ENCODE measurements around the gene BEND6.
A peak's percentile ranks its signal among the peaks of the same experiment; 100 is the strongest.
"Not testable (repeated sequence)": the region's sequence is repeated elsewhere in the genome, so short reads cannot be mapped to it uniquely, and the experiment has no call there.

The BEND6 gene

DNA sequence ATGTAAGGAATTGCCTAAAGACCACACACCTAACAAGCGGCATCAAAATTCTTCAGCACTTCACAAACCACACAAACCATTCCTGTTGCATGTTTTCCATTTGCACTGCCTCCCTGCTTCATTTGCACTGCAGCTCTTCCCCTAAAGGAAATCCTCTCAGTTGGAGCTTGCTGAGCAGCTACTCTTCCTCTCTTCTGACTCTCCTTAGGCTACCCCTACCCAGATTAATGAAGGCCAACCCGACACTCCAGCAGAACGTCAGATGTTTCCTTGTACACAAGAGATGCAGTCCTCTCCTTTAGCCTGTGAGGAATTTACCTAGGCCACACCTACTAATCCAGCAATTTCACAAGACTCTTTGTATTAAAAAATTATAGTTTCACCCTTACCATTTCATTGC, 8.1 kb downstream of the BEND6 start:
- in situ Hi-C loops (cut with HindIII; ENCODE audit: low pct_ligation_motif_present, low pct_unique_long_range_greater_than_20kb, low sequenced_read_pairs): no loop called here
- no peak for DNase-seq

DNA sequence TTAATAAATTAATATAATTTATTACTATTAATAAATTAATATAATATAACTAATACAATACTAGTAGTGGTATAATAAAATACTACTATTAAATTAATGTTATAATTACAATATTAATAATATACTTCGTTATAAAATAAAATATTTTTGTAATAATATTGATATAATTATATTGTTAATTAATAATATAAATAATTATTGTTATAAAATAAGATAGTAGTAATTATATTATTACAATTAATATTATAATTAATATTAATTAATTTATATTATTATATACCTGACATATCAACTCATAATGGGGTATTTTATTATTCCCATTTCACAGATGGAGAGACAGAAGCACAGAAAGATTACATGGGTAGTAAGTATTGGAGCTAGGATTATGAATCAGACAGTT, 8.9 kb downstream of the BEND6 start:
- DNase-seq: no peak
- in situ Hi-C loops (cut with HindIII; ENCODE audit: low pct_ligation_motif_present, low pct_unique_long_range_greater_than_20kb, low sequenced_read_pairs): no loop called here

DNA sequence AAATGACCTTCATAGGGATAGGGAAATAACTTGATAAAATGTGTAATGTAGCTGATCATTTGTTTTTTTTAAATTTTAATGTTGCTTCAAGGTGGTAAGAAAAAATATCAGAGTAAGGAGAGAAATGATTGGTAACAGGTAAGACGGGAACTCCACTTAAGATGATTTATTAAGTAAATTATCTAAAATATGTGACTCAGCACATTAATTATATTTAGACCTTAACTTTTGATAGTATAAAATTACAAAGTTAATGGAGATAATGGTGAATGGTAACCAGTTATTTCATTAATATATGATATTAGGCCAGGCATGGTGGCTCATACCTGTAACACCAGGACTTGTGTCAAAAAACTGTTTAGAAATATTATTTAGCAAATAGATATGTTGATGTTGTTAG, 10.2 kb downstream of the BEND6 start:
- in situ Hi-C loops (cut with HindIII; ENCODE audit: low pct_ligation_motif_present, low pct_unique_long_range_greater_than_20kb, low sequenced_read_pairs): no loop called here

DNA sequence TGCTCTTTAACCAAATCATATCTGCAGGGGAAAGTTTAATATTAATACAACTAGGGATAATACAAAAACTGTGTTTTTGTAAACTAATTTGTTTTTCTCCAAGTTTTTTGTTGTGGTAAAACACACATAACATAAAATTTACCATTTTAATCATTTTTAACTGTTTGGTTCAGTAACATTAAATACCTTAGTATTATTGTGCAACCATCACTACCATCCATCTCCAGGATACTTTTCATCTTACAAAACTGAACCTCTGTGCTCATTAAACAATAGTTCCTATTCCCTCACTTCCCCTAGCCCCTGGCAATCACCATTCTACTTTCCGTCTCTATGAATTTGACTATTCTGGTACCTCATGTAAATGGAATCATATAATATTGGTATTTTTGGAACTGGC, 15.9 kb downstream of the BEND6 start:
- no peak for DNase-seq
- in situ Hi-C loops (cut with HindIII; ENCODE audit: low pct_ligation_motif_present, low pct_unique_long_range_greater_than_20kb, low sequenced_read_pairs): no loop called here

More for the DNA sequence above, 10.2 kb downstream of the BEND6 start:
- no peak for DNase-seq

DNA sequence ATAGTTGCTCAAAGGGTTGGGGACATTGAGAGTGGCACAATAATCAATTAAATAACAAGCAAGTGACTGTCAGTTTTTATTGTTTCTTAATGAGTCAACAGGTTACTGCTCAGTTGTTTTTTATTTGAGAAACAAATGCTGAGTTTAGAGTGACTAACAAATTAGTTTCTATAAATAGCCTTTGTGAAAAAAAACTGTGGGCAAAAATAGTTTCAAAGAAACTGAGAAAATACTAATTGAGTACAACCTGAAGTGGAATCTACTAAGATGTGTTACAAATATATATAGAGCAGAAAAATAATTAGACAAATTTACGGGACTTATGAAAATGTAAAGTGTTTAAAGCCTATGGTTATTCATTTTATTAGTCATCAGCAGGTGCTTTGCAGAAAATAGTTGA, 22.3 kb downstream of the BEND6 start:
- in situ Hi-C loops (cut with HindIII; ENCODE audit: low pct_ligation_motif_present, low pct_unique_long_range_greater_than_20kb, low sequenced_read_pairs): no loop called here
- no peak for DNase-seq

DNA sequence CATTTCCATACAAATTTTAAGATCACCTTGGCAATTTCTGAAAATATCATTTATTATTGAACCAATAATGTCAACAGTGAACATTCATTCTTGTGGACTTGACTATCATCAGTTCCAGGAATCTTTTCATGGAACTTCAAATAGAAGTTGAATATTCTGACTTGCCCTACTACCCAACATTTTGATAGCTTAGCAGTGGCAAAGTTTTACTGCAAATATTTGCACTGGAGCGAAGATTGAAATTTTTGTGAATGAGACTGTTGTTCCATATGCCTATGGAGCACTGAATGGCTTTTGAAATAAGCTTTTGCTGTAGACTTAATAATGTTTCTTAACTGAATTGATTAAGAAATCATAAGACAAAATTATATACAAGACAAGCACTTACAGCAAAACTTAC, 23.6 kb downstream of the BEND6 start:
- in situ Hi-C loops (cut with HindIII; ENCODE audit: low pct_ligation_motif_present, low pct_unique_long_range_greater_than_20kb, low sequenced_read_pairs): no loop called here

DNA sequence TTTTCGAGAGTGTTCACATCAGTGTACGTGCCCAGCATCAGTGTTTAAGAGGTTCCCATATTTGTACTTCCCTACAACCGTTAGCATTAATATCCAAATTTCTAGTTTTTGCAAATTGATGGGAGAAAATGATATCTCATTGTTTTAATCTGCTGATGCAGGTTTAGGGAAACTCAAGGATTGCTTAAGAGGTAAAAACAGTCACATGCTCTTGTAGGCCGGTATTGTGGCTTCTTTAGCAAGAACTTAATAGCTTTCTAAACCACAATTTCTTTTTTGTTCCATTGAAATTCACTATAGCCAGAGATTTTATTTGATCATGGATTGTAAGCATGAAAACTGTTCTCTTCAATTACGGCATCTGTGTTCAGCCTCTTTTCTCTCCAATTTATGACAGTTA, 29.5 kb downstream of the BEND6 start:
- in situ Hi-C loops (cut with HindIII; ENCODE audit: low pct_ligation_motif_present, low pct_unique_long_range_greater_than_20kb, low sequenced_read_pairs): no loop called here

More for the DNA sequence above, 23.6 kb downstream of the BEND6 start:
- DNase-seq: no peak

DNA sequence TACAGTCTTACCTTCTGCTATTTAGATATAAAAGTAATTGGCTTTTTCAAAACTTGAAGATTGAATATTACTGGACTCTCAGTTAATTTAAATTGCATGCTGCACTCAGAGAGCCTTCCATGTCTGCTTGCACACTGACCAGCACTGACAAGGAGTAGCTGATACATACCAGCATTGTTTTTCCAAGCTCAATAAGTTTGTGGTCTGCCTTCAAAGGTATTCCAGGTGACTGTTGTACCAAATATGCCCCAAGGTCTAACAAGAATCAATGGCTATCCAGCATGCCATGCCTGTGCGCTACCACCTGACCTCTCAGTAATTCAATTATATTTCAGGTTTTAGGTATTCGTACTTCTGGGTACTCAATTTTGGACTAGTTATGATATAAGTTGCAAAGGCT, 30.0 kb downstream of the BEND6 start:
- DNase-seq: no peak
- in situ Hi-C loops (cut with HindIII; ENCODE audit: low pct_ligation_motif_present, low pct_unique_long_range_greater_than_20kb, low sequenced_read_pairs): no loop called here

More for the DNA sequence above, 29.5 kb downstream of the BEND6 start:
- DNase-seq: no peak

DNA sequence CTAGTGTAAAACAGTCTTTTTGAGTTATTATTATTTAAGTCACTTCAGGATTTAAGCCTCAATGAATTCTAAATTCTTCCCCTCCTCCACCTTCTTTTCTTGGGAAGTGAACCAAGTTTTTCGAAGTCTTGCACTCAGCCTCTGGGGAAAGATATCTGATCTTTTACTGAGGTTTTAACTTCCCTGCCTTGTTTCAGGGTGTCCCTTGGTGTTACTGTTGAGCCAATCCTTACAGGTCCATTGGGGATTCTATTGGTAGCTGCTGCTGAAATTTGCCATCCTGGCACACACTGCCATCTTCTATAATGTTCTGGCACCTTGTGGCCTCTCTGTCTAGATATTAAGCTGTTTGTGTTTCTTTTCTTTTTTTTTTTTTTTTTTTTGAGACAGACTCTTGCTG, 31.7 kb downstream of the BEND6 start:
- no peak for DNase-seq
- in situ Hi-C loops (cut with HindIII; ENCODE audit: low pct_ligation_motif_present, low pct_unique_long_range_greater_than_20kb, low sequenced_read_pairs): no loop called here

DNA sequence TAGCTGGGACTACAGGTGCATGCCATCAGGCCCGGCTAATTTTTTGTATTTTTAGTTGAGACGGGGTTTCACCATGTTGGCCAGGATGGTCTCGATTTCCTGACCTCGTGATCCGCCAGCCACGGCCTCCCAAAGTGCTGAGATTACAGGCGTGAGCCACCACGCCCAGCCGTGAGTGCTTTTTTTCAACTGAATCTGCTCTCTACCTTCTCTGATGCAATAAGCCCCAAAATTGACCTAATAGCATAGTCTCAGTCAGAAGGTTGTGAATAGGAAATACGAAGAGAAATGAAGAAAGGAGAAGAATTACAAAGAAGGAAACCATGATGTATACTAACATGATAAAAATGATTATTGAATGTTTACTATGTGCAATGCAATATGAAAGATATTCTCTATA, 33.2 kb downstream of the BEND6 start:
- no peak for DNase-seq
- in situ Hi-C loops (cut with HindIII; ENCODE audit: low pct_ligation_motif_present, low pct_unique_long_range_greater_than_20kb, low sequenced_read_pairs): no loop called here

DNA sequence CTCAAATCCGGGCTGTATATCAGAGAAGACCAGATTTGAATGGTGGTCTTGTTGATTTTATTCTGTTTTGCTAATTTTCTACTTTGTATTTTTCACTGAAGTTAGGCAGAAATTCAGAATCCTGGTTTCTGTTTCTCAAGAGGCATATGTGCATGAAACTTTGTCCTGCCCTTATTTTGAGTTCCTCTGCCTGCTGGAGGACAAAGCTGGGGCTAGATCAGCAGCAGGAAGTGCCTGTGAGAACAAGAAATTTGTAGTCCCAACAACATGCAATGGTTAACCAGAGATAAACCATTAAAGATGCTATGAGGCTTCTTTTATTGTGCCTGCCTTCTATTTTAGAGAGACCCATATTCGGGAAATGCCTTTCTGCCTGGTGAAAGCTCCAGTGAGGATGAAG, 37.1 kb downstream of the BEND6 start:
- DNase-seq: no peak
- in situ Hi-C loops (cut with HindIII; ENCODE audit: low pct_ligation_motif_present, low pct_unique_long_range_greater_than_20kb, low sequenced_read_pairs): no loop called here

DNA sequence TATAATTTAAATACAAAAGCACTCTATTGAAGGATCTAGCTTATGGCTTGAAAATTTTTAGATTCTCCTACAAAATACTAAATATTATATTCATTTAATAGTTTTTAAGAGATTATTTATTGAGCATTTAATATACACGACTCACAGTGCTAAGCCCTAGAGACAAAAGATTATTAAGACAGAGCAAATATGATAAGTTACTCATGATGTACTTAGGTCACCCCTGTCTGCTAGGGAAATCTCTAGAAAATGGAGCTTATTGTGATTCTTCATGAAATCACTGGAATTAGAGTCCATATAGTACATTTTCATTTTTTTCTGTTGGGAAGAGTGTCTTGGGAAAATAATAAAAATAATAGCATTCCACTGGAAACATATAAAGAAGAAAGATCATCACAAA, 37.8 kb downstream of the BEND6 start:
- in situ Hi-C loops (cut with HindIII; ENCODE audit: low pct_ligation_motif_present, low pct_unique_long_range_greater_than_20kb, low sequenced_read_pairs): no loop called here

DNA sequence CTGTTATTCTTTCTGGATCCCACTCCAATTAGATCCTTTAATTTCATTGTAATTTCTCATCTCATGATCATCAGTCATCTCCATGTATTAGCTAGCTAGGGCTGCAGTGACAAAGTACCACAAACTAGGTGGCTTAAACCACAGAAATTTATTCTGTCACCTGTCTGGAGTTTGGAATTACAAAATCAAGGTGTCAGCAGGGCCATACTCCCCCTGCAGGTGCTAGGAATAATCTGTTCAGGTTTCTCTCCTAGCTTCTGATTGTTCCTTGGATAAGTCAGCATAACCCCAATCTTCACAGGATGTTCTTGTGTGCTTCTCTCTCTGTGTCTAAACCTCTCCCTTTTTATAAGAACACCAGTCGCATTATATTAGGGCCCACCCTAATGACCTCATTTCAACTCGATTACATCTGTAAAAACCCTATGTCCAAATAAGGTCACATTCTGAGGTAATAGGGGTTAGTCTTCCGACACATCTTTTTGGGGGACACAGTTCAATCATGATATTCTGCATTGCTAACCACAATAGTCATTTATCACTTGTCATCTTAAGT, 40.5 kb downstream of the BEND6 start:
- in situ Hi-C loops (cut with HindIII; ENCODE audit: low pct_ligation_motif_present, low pct_unique_long_range_greater_than_20kb, low sequenced_read_pairs): no loop called here
- no peak for DNase-seq

More for the DNA sequence above, 37.8 kb downstream of the BEND6 start:
- no peak for DNase-seq

DNA sequence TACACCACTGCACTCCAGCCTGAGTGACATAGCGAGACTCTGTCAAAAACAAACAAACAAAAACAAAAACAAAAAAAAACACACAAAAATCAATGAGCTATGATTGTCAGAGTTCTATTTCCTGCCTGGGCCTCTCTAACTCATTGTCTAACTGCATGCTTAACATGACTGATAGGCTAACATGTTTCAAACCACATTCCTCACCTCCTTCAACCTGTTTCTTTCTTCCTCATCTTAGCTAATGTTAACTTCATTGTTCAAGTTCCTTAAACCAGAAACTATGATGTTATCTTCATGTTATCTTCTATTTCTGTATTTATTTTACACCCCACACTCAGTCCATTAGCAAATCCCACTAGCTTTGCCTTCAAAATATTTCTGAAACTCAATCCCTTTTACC, 41.5 kb downstream of the BEND6 start:
- in situ Hi-C loops (cut with HindIII; ENCODE audit: low pct_ligation_motif_present, low pct_unique_long_range_greater_than_20kb, low sequenced_read_pairs): no loop called here
- no peak for DNase-seq

DNA sequence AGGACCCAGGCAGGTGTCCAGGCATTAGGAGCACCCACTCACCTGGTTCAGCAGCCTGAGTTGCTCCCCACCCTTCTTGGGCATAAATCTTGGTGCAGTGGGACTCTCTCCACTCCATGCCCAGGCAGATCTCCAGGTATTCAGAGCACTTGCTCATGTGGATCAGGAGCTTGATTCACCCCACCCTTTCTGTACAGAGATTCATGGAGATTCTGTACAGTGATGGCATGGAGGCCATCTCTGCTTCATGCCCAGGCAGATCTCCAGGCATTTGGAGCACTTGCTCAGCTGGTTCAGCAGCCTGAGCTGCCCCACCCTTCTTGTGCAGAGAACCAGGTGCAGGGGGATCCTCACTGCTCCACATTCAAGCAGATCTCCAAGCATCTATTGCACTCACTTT, 44.1 kb downstream of the BEND6 start:
- in situ Hi-C loops (cut with HindIII; ENCODE audit: low pct_ligation_motif_present, low pct_unique_long_range_greater_than_20kb, low sequenced_read_pairs): no loop called here
- DNase-seq: no peak

DNA sequence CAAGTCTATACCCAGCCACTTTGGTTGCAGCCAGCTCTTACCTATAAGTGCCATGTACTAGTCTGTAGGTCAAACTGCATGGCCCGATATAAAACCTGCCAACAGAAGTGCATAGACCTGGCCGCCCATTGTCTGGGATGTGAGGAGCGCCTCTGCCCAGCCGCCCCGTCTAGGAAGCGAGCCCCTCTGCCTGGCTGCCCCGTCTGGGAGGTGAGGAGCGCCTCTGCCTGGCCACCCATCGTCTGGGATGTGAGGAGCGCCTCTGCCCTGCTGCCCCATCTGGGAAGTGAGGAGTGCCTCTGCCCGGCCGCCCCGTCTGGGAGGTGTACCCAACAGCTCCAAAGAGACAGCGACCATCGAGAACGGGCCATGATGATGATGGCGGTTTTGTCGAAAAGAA, 44.8 kb downstream of the BEND6 start:
- in situ Hi-C loops (cut with HindIII; ENCODE audit: low pct_ligation_motif_present, low pct_unique_long_range_greater_than_20kb, low sequenced_read_pairs); DNase-seq: not testable (repeated sequence)

DNA sequence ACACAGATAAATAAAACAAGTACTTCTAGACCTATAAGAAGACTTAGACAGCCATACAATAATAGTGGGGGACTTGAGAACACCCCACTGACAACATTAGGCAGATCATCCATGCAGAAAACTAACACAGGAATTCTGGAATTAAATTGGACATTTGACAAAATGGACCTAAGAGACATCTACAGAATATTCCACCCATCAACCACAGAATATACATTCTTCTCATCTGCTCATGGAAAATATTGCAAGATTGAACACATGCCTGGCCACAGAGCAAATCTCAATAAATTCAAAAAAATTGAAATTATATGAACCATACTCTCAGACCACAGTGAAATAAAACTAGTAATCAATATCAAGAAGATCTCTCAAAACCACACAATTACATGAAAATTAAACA, 47.3 kb downstream of the BEND6 start:
- in situ Hi-C loops (cut with HindIII; ENCODE audit: low pct_ligation_motif_present, low pct_unique_long_range_greater_than_20kb, low sequenced_read_pairs): no loop called here
- DNase-seq: no peak

DNA sequence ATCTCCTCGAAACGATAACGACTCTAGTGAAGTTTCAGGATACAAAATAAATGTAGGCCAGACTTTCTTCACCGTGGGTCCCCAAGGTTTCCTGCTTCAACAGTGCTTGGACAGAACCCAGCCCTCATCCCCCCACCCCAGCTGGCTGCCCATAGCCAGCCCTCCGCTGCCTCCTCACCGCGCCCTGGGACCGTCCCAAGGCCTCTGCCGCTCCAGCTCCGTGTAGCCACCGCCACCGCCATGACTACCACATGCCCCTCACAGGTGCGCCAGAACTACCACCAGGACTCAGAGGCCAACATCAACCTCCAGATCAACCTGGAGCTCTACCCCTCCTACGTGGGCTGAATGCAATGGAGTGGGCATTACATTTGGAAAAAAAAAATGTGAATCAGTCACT, 49.4 kb downstream of the BEND6 start:
- DNase-seq: no peak
- in situ Hi-C loops (cut with HindIII; ENCODE audit: low pct_ligation_motif_present, low pct_unique_long_range_greater_than_20kb, low sequenced_read_pairs): no loop called here

DNA sequence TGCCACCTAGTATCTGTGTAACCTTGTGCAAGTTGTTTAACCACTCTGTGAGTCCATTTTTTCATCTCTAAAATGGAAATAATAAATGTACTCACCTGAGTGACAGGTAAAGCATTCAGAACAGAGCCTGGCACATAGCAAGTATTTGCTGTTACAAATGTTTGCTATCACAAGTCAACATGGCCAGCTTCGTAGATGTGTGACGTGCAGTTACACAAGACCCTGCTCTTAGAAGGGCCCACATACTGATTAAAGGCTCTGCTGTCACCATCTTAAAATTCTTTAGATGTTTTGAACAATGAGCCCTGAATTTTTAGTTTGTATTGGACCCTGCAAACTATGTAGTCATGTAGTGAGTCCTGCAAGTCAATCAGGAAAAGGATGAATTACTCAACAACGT, 51.2 kb downstream of the BEND6 start:
- DNase-seq: no peak
- in situ Hi-C loops (cut with HindIII; ENCODE audit: low pct_ligation_motif_present, low pct_unique_long_range_greater_than_20kb, low sequenced_read_pairs): no loop called here

DNA sequence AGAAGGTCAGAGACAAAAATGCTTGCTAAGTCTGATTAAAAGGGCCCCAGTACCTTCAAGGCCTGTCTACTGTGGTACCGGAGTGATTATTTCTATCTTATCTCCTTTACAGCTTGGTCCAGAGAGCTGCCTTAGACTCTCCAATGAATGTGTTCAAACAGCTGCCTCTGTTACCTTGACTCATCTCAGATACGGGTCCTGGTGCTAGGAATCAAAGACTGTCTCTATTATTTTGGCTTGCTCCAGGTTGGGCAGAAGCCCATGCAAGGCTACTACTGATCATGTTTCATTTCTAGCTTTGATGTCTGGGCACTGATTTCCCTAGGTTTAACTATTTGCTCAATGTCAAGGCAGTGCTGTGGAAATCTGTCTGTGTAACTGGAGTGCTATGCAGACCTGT, 53.2 kb downstream of the BEND6 start:
- in situ Hi-C loops (cut with HindIII; ENCODE audit: low pct_ligation_motif_present, low pct_unique_long_range_greater_than_20kb, low sequenced_read_pairs); DNase-seq: not testable (repeated sequence)

DNA sequence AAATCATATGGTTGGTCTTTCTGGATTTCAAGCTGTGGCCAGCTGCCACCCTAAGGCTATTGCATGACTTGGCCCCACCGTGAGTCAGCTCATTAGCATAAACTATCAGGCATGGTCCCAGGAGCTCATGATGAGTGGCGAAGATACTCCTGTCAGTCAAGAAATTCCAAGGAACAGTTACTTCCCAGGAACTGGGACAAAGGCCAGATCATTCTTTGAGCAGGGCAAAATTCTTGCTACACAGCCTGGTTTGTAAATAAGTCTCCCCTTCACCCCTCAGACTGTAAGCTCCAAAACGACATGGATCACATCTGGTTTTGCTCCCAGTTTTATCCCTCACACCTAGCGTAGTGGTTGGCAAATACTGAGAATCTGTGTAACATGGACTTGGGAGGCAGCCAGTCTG, 58.6 kb downstream of the BEND6 start:
- peak; percentile 46 for DNase-seq
- in situ Hi-C loops (cut with HindIII; ENCODE audit: low pct_ligation_motif_present, low pct_unique_long_range_greater_than_20kb, low sequenced_read_pairs): no loop called here

All from ACHN (cell line).